Skeletal muscle cell (primary cell): ENCODE results near the gene CTNNA2.
"Not testable (repeated sequence)": the region's sequence is repeated elsewhere in the genome, so short reads cannot be mapped to it uniquely, and the experiment has no call there.

Experiments used
- DNase-seq: peaks from one replicate; pipeline ENCODE4 v3.0.0-alpha.2; 2010; ENCODE audit warnings: low read depth
- H3K4me3 ChIP-seq: 2 replicates; pipeline ENCODE4 v1.5.1; 2011; ENCODE audit warnings: low read depth, mild to moderate bottlenecking, control low read depth, low read length, moderate library complexity

Gene CTNNA2

GRCh38 chr2:80092474-80092873, 579.6 kb downstream of the CTNNA2 start:
- DNase-seq, result no peak
- H3K4me3 ChIP-seq, result no peak overlapping the region

- H3K4me3 ChIP-seq, DNase-seq: not testable (repeated sequence)
Measured at GRCh38 chr2:80098503-80098902, 585.7 kb downstream of the CTNNA2 start.

- H3K4me3 ChIP-seq, result no peak overlapping the region
- DNase-seq, result peak; percentile 75
Measured at GRCh38 chr2:80102026-80102425, 589.2 kb downstream of the CTNNA2 start.

- peak; percentile 41 for DNase-seq
Measured at GRCh38 chr2:80105015-80105640, 592.3 kb downstream of the CTNNA2 start.

GRCh38 chr2:80111185-80111584, 598.3 kb downstream of the CTNNA2 start:
- H3K4me3 ChIP-seq, result no peak overlapping the region

More at GRCh38 chr2:80105015-80105640, 592.3 kb downstream of the CTNNA2 start:
- H3K4me3 ChIP-seq, result no peak overlapping the region

GRCh38 chr2:80112790-80113189, 599.9 kb downstream of the CTNNA2 start:
- no peak for DNase-seq
- no peak overlapping the region for H3K4me3 ChIP-seq

More at GRCh38 chr2:80111185-80111584, 598.3 kb downstream of the CTNNA2 start:
- no peak for DNase-seq

- no peak for DNase-seq
Measured at GRCh38 chr2:80113399-80113798, 600.5 kb downstream of the CTNNA2 start.

GRCh38 chr2:80114812-80115211, 602.0 kb downstream of the CTNNA2 start:
- DNase-seq, result no peak
- H3K4me3 ChIP-seq, result no peak overlapping the region

More at GRCh38 chr2:80113399-80113798, 600.5 kb downstream of the CTNNA2 start:
- H3K4me3 ChIP-seq, result no peak overlapping the region

GRCh38 chr2:80117401-80117800, 604.5 kb downstream of the CTNNA2 start:
- no peak for DNase-seq

GRCh38 chr2:80120866-80121265, 608.0 kb downstream of the CTNNA2 start:
- H3K4me3 ChIP-seq, result no peak overlapping the region

More at GRCh38 chr2:80117401-80117800, 604.5 kb downstream of the CTNNA2 start:
- H3K4me3 ChIP-seq, result no peak overlapping the region

GRCh38 chr2:80122675-80123074, 609.8 kb downstream of the CTNNA2 start:
- no peak for DNase-seq
- no peak overlapping the region for H3K4me3 ChIP-seq

More at GRCh38 chr2:80120866-80121265, 608.0 kb downstream of the CTNNA2 start:
- no peak for DNase-seq

GRCh38 chr2:80126596-80127189, 613.8 kb downstream of the CTNNA2 start:
- peak; percentile 41 for DNase-seq
- no peak overlapping the region for H3K4me3 ChIP-seq

GRCh38 chr2:80128080-80128479, 615.2 kb downstream of the CTNNA2 start:
- DNase-seq, result no peak
- H3K4me3 ChIP-seq, result no peak overlapping the region

- no peak for DNase-seq
- no peak overlapping the region for H3K4me3 ChIP-seq
Measured at GRCh38 chr2:80132281-80132680, 619.4 kb downstream of the CTNNA2 start.

- no peak overlapping the region for H3K4me3 ChIP-seq
- DNase-seq, result no peak
Measured at GRCh38 chr2:80135001-80135400, 622.1 kb downstream of the CTNNA2 start.

- no peak for DNase-seq
- no peak overlapping the region for H3K4me3 ChIP-seq
Measured at GRCh38 chr2:80136338-80136737, 623.5 kb downstream of the CTNNA2 start.

GRCh38 chr2:80139001-80139400, 626.1 kb downstream of the CTNNA2 start:
- no peak for DNase-seq
- H3K4me3 ChIP-seq, result no peak overlapping the region

- no peak for DNase-seq
- H3K4me3 ChIP-seq, result no peak overlapping the region
Measured at GRCh38 chr2:80141007-80141726, 628.3 kb downstream of the CTNNA2 start.

GRCh38 chr2:80145499-80145898, 632.6 kb downstream of the CTNNA2 start:
- no peak overlapping the region for H3K4me3 ChIP-seq
- no peak for DNase-seq

- not testable (repeated sequence) for DNase-seq, H3K4me3 ChIP-seq
Measured at GRCh38 chr2:80146757-80147156, 633.9 kb downstream of the CTNNA2 start.
